NCI-H510A (cell line): ENCODE results near the gene DUOXA2.
"Not testable (repeated sequence)": the region's sequence is repeated elsewhere in the genome, so short reads cannot be mapped to it uniquely, and the experiment has no call there.

ENCODE experiments used
- DNase-seq: peaks from one replicate; lab custom pipeline; 2025; lab: John Stamatoyannopoulos, UW

DUOXA2 gene

DNA sequence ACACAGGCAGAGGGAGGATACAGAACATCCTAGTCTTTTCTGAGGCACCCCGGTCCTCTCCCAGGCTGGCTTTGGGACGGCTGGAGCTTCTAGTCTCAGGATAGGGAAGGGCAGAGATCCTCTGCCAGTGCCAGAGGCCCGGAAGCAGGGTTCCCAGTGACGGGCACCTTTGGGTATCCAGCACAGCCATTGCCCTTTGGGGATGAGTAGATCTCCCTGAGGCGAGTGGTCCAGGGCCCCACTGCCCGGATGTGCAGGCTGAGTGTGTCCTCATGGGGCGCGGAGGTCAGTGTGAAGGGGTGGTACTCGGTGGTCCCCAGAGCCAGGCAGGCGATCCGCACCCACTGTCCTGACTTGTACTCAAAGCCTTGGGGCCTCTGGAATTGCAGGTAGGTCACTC, 18.5 kb upstream of the DUOXA2 start:
- DNase-seq = no peak

DNA sequence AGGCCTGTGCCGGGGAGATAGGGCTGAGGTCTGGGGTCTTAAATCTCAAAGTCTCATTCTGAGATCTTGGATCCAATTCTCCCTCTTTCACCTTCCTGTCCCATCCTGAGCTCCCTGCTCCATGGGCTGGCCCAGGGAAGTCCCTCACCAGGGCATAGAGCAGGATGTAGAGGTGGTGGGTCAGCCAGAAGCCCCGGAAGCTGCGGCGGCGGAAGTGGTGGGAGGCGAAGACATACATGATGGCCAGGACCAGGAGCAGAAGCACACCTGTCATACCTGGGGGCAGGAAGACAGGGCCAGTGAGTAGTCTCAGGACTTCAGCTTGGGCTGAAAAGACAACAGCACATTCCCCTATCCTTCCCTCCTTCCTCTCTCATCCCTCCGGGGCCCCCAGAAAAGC, 16.7 kb upstream of the DUOXA2 start:
- DNase-seq = no peak

DNA sequence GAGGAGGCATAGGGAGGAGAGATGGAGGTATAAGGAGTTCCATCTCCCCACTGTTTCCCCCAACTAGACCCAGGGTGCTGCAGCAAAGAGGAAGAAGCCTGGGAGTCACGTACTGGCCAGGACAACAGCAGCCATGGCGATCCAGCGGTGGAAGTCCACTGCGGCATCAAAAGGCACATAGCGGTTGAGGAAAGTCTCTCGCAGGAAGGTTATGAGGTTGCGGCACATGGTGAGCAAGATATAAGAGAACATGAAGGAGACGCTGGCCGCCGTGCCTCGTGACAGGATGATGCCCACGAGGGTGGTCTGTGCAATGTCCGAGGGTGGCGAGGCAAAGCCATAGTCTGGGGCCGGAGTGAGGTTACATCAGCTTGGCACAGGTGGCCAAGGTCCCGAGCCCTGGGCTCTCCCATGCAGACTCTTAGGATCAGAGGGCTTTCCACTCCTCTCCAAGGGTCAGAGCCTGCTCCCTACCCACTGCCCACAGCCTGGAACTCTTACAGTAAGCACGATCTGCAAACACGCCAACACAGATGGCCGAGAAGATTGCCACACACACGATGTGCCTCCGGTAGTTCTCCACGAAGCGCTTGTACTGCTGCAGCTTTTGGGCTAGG, 14.5 kb upstream of the DUOXA2 start:
- no peak for DNase-seq

DNA sequence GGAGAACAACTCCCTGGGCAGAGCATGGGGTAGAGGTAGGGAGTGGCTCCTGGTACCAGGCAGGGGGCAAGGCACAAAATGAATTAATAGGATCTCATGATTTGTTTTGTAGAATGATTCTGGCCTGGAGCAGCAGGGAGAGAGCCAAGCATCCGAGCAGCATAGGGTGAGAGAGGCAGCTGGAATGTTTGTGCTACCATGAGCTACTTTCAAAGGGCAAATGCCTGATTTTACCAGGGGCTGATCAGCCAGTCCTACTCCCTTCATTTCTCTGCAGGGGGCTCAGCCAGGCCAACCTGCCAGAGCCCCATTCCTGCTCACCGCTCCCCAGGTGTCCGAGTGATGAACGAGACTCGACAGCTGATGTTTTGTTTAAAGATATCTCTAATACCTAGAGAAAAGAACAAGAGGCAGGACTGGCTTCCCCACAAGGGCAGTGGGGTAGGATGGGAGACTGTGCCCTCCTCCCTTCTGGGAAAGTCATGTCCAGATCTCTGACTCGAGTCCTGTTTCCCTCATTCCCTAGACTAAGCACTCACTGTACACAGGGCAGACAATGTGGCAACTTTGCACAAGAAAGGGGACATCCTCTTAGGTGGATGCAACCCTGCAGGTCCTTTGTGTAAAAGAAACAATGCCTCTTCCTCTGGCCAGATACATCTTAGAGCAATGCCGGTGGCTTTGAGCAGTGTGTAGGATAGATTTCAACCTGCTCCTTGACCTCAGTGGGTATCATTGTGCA, 13.1 kb upstream of the DUOXA2 start:
- no peak for DNase-seq

DNA sequence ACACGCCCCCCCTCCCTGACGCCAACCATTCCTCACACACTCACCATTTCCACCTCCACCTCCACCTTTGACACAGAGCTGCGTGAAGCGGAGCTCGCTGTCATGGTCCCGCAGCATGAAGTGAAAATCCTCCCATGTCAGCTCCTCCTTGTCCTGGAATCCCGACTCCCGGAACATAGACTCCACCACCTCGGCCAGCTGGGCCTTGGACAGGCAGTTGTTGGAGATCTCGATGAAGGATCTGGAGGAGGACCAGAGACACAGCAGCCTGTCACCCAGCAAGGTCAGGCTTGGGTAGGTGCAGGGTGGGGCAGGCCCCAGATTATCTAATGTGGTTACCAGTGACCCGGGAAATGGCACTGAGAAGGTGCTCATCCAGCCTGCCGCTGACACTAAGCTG, 12.4 kb upstream of the DUOXA2 start:
- DNase-seq = no peak

DNA sequence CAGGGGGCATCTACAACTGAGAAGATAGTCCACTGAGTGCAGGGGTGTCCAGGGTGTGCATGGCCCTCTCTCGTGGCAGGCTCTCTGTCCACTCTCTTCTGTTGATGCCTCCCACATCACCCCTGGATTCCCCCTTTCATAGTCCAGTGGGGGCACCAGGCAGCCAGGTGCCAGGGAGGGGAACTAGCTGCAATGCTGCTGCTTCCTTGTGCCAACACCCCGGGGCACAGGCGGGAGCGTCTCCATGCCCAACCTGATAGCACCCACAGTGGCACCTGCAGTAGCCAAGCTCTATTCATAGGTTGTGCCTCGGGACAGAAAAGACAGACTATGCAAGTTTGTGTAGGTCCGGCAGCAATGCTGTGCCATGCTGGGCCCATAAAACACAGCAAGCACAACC, 11.9 kb upstream of the DUOXA2 start:
- DNase-seq = no peak

DNA sequence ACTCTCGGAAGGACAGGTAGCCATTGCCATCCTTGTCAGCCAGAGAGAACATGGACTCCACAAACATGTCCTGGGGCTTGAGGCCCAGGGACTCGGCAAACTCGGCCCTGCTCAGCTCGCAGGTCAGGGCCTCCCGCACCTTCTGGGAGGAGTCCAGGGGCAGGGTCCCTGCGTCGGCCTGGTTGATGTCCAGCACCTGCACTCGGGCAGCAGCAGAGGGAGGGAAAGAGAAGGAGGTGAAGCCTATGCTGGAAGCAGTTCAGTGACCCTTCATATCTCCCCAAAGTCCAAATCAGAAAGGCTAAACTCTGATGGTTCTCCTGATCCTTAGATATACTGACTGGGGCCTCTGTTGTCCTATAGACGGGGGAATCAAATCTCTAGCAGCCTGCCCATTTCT, 10.0 kb upstream of the DUOXA2 start:
- not testable (repeated sequence) for DNase-seq

DNA sequence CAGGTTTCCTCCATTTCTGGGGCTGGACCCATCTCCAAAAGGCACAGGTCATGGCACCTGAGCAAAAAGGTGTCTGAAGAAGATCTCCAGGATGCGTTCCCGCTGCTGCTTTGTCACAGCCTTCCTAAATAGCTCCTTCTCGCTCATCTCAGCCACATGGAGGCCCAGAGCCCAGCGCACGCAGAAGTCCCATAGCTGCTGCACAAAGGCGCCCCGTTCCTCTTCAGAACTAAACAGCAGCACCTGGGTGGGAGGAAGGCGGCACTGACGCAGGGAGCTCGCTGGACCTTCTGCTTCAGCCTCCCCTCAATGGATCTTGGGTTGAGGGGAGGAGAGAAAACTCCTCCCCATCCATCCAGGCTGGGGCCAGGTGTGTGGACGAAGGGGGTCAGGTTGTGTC, 8.5 kb upstream of the DUOXA2 start:
- DNase-seq = no peak

DNA sequence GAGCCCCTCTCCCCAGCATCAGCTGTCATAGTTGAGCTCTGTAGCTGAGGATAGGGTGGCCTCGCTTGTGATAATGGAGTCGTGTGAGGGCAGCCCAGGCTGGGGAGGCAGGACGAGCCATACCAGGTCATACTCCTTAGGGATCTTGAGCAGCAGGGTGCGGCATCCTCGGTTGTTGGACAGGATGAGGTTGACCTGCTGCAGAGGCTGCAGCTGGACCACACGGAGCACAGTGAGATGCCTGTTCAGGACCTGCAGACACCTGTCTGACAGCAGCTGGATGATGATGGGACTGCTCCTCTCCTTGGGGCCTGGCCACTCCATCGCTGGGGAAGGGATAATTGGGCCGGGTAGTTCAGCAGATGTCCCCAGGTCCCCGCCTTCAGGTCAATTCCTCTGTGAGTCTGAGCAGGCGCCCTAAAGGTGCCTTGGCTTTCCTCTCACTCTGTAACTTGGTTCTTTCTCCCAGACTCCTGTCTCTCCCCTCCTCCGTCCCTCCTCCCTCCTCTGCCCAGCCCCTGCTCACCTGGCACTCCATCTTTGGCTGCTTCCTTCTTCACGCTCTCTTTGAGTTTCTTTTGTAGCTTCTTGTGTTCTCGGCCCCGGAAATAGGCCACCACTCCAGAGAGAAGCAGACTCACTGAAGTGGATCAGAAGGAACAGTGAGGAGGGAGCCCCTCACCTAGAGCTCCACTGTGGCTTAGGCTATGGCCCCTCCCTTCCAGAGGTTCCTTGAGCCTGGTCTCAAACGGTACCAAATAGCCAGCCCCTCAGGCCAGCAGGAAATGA, 7.9 kb upstream of the DUOXA2 start:
- no peak for DNase-seq

DNA sequence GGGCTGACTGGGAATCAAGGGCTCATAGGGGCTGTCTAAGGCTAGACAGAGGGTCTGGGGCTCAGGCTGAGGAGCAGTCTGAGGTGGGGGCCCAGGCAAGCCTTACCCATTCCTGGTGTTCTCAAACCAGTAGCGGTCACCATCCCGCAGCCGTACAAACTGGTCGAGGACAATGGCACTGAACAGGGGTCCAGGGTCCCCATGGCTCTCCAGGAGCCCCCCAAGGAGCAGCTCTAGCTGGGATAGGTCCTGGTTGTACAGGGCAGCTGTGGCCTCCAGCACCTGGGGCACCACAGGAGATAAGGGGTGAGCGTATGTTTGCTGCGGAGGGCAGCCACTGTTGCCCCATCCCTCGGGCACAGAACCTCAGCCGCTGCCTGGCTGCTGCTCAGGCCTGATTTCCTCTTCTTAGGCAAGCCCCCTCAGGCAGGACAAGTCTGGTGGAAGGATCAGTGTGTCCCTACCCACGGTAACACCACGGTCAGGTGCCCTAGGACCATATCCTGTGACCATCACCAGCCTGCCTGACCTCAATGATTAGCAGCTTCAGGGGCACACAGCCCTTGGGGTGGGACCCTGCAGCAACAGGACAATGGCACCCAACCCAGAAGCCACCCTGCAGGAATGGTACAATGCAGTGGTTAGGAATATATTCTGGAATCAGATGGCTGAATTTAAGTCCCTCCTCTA, 6.0 kb upstream of the DUOXA2 start:
- no peak for DNase-seq

DNA sequence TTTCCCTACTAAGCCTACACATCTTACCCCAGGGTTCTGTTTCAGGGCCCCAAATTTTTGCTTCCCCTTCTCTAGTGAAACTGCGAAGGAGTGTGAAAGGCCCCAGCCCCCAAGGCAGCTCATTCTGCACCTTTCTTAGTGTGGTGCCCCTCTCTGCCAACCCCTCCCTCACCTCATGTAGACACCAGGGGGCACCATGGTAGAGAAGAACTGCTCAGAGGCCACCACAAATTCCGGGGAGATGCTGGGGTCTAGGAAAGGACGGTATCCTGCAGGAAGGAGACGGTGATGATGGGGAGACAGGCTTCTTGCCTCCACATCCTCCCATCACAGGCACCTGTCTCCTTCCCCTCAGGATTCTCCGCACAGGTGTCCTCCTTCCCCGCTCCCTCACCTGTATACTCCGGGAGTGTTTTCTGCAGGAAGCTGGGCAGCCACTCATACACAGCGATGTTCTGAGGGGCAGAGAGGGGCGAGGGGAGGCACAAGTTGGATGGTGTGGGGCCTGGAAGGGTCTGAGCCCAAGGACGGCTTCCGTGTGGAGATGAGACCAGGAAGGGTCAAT, 3.8 kb upstream of the DUOXA2 start:
- DNase-seq = no peak

DNA sequence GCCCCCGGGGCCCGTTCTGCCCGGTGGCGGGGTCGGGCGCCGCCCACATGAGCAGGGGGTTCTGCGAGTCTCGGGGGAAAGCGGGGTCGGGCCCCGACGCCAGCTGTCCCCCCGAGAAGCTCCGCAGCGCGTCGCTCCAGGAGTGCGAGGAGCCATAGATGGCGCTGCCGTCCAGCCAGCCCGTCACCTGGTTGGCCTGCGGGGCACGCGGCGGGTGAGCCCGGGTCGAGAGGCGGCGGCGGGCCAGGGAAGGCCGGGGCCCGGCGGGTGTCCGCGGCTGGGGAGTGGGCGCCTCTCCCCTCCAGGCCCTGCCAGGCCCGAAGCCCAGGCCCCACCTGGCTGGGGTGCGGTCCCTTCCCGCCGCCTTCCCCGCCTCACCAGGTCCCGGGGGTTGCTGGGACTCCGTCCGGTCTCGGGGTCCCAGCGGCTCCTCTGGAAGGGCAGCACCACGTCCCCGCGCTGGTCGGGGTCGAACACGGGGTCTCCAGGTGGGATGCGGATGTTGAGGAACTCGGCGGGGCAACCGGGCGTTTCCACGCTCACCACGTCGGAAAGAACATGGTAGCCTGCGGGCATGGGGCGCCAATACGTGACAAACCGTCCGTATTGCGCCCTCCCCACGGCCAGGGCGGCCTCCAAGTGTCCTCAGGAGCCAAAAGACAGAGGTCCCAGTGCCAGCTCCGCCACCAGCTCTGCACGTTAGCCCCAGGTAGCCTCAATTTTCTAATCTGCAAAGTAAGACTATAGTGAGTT, 2.6 kb upstream of the DUOXA2 start:
- no peak for DNase-seq

DNA sequence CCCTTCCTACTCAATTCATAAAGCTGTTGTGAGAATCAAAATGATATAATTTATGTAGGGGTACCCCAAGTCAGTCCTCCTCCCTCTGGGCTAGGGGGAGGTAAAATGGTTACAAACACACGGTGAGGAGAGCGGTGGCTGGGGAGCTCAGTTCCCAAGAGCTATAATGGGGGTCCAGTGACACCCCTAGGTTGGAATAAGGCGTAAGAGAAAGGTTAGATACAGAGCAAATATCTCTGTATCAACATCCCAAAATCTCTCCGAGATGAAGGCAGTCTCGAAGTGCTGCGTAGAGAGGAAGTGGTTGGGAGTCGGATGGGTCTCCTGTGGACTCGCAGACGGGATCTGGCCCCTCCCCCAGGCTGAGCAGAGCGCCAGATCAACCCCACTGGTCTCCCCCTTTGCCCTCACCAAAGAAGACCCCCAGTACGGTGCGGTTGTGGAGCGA, 2.0 kb upstream of the DUOXA2 start:
- DNase-seq = no peak

DNA sequence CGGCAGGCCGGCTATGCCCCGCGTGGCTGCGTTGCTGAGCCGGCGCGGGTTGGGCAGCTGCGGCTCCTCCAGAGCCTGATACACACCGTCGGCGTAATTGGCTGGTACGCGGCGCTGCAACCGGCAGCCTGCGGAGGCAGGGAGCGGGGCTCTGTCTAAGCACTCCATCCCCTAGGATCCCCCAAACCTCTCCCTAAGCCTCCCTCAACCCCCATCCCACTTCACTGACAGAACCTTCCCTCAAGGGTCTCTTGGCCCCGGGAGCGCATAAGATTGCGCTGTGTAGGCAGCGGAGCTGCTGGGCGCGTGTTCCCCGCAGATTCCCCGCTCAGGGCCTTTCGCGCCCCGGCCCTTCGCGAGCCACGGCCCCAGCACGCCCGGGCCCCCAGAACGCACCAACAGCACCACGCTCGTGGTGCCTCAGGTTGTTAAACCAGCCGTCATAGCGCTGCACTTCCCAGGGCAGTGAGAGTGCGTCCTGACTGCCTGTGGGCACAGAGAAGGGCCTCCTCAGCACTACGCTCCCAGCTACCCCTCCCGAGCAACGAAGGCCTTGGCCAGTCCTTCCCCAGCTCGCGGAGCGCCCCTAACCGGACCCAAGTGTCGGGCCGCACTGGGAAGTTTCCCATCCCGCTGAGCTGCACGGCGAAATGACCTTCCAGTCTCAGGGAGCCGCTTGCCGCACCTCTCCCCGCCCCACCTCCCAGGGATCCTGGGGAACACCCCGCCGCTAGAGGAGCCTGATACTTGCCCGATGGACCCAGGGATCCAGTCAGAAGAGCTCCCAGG, 1.3 kb upstream of the DUOXA2 start:
- DNase-seq = no peak

DNA sequence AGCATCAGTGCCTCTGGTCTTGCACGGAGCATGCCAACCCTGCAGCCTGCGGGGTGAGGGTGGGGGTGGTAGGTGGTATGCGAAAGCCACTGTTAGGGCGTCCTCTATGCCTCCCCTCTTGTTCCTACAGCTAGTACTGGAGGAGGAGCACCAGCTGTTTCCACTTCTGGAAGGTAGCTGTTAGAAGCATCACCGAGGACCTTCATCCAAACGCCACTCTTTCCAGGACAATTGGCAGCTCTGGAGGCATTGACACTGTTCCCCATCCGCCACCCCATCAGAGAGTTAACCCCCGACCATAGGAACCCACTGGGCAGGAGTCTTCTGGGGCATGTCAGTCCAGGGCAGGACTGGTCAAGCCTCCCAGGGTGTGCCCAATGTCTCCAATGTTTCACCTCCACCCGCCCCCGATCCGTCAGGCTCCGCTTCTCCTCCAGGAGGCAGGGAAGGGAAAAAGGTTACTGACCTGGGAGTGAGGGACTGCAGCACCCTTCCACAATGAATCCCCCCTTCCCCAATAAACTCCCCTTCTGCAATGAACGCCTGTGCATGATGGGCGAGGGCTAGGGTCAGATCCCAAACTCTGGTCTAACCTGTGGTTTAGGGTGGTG, 641 bp upstream of the DUOXA2 start:
- DNase-seq = no peak

DNA sequence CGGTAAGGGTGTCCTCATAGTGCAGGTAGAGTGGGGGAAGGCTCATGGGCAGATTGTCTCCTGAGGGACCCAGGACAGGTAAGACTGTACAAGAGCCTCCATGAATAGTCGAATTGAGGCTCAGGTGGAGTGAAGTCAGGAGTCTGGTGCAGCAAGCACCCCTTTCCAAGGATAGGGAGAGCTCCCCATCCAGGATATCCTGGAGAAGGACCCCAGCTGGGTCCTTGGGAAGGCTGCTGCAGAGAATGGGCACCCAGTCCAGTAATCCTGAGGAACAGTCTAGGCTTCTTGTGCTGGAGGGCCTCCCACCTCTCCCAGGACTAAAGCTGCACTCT, 592 bp downstream of the DUOXA2 start:
- DNase-seq = no peak

DNA sequence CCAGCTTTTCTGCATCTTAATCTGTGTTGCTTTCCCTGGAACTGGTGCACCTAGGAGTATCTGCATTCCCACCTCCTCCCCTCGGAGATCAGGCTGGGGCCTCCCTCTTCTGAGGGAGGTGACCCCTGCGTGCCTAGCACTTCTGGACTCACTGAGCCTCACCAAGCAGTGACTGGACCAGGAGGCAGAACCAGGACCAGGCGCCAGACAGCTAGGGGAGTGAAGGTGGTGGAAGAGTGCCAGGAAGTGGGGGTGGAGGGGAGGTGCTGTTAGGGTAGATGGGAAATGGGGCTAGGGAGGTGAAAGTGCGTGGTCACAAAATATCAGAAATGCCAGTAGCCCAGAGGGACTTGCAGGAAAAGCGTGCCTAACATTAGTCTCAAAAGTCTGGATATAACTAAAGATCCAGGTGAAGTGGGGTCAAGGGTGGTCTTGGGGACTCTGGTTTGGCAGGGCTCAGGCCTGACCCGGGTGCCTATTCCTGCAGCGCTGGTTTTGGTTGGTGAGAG, 1.2 kb downstream of the DUOXA2 start:
- DNase-seq = no peak

DNA sequence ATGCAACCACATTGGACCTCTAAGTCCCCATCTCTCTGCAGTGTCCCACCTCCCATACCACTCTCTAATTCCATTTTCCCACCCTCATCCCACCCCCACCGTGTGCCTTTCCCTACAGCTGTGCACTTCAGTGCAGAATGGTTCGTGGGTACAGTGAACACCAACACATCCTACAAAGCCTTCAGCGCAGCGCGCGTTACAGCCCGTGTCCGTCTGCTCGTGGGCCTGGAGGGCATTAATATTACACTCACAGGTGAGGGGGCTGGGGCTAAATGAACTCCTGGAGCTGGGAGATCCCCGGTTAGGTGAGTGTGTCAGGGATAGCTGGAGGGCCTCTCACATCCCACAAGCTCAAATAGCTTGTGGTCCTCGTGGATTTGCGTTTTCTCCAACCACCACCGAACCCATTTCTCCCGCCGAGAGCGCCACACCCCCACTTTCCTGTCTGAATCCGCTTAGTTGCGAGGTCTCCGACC, 1.9 kb downstream of the DUOXA2 start:
- DNase-seq = no peak

DNA sequence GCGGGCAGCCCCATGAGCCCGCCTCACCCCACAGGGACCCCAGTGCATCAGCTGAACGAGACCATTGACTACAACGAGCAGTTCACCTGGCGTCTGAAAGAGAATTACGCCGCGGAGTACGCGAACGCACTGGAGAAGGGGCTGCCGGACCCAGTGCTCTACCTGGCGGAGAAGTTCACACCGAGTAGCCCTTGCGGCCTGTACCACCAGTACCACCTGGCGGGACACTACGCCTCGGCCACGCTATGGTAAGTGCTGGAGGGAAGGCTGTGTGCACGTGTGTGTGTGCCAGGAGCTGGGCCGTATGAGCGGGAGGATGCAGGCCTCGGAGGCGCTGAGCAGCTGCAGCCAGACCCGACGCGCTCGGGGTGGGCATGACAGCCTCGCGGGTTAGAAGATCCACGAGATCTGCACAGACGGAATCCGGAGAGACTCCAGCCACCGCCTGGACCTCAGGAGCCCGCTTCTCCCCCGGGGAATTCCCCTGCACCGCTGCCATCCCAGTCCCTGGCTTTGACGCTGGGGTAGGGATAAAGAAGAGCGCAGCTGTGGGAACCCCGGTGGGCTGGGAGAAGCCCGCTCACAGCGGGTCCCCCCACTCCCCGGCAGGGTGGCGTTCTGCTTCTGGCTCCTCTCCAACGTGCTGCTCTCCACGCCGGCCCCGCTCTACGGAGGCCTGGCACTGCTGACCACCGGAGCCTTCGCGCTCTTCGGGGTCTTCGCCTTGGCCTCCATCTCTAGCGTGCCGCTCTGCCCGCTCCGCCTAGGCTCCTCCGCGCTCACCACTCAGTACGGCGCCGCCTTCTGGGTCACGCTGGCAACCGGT, 2.6 kb downstream of the DUOXA2 start:
- DNase-seq = no peak
